IPS-18a (cell line): ENCODE results near the gene BRD3.

Source experiments
- H3K27ac ChIP-seq: one replicate; pipeline ENCODE4 v1.5.1; 2013; ENCODE audit warnings: low read length
- H3K27me3 ChIP-seq: one replicate; pipeline ENCODE4 v1.6.1; 2013; ENCODE audit warnings: mild to moderate bottlenecking, low read length; ENCODE audit not compliant: control insufficient read depth, insufficient read depth
- H3K36me3 ChIP-seq: one replicate; pipeline ENCODE4 v1.6.1; 2013; ENCODE audit warnings: low read depth, low read length; ENCODE audit not compliant: control insufficient read depth
- H3K4me1 ChIP-seq: one replicate; pipeline ENCODE4 v1.6.1; 2013; ENCODE audit warnings: low read depth, low read length; ENCODE audit not compliant: control insufficient read depth
- H3K4me3 ChIP-seq: one replicate; pipeline ENCODE4 v1.5.1; 2013; ENCODE audit warnings: low read length
- H3K9ac ChIP-seq: one replicate; pipeline ENCODE4 v1.6.1; 2013; ENCODE audit warnings: mild to moderate bottlenecking, low read length, moderate library complexity
- H3K9me3 ChIP-seq: one replicate; pipeline ENCODE4 v1.6.1; 2013; ENCODE audit warnings: low read depth, low read length; ENCODE audit not compliant: control insufficient read depth

The BRD3 gene

DNA sequence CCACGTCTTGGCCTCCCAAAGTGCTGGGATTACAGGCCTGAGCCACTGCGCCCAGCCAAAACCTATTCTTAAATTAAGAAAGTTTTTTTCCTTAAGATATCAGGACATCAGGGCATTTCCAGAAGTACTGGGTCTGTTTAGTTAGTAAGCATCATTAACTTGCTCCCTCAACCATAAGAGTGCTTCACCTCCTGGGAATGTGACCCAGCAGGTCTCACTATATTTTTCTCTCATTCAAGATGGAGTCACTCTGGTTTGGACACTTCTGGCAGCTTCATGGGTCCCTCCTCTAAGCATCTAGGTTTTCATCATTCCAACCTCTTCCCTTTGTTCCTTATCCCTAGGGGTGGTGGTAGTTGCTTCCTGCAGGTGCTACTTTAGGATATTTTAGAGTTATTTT, 52.9 kb downstream of the BRD3 start:
- H3K27me3 ChIP-seq: no peaks in the 10 kb centered on the region
- H3K36me3 ChIP-seq: no peaks in the 10 kb centered on the region
- no peak overlapping the region for H3K27ac ChIP-seq
- no peaks in the 10 kb centered on the region for H3K4me1 ChIP-seq
- H3K9me3 ChIP-seq: peaks cover 8% of the 10 kb centered on the region
- no peak overlapping the region for H3K4me3 ChIP-seq
- no peak overlapping the region for H3K9ac ChIP-seq

DNA sequence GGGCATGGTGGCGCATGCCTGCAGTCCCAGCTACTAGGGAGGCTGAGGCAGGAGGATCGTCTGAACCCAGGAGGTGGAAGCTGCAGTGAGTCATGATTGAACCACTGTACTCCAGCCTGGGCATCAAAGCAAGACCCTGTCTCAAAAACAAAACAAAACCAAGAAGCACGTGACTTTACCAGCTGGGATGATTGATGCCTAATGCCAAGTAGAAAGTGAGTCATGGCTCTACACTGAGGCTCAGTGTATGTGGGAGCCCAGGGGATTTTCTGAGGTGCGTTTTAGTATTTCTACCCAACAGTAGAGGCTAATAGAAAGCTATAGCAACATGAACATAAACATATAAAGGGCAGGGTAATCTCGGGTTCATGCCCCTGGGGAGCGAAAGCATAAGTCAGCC, 56.4 kb downstream of the BRD3 start:
- H3K27me3 ChIP-seq: no peaks in the 10 kb centered on the region
- H3K4me1 ChIP-seq: no peaks in the 10 kb centered on the region
- peaks cover 8% of the 10 kb centered on the region for H3K9me3 ChIP-seq
- no peak overlapping the region for H3K4me3 ChIP-seq
- H3K27ac ChIP-seq: no peak overlapping the region
- no peaks in the 10 kb centered on the region for H3K36me3 ChIP-seq
- no peak overlapping the region for H3K9ac ChIP-seq

DNA sequence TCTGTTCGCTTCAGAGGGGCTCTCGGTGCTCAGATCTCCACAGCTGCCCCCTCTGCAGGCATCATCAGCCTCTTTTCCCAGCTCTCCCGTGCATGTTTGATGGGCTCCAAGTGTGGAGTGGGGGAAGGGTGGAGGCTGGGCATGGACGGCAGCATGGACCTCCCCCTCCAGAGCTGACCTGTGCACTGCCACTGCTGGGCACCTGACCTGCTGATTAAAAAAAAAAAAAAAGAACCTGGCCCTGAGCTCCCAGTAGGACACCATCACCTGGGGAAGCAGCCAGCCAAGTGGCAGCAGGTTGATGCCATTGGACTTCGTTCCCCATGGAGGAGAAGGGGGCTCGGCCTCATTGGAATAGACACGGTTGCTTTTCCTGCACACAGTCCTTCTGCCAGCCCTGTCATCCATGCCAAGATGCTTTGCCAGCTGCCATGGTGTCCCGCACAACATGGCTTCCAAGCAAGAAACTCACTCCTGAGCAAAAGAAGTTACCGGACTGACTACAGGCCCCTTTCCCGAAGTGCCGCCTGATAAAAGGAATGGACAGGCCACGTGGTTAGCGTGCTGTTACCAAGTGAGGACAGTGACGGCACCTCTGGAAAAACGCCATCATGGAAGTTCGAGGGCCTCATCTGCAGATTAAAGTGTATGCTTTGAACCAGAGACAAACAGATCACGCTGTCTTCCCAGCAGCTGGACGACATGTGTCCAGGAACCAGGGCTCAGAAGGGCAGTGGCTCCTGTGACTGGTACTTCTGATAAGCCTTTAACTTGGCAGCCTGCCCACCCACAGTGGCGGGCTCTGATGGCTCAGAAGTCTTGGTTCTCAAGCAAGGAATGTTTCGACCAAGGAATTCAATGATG, 57.3 kb downstream of the BRD3 start:
- H3K9ac ChIP-seq: no peak overlapping the region
- H3K4me3 ChIP-seq: no peak overlapping the region
- H3K36me3 ChIP-seq: no peaks in the 10 kb centered on the region
- no peak overlapping the region for H3K27ac ChIP-seq
- no peaks in the 10 kb centered on the region for H3K4me1 ChIP-seq
- no peaks in the 10 kb centered on the region for H3K27me3 ChIP-seq
- H3K9me3 ChIP-seq: peaks cover 8% of the 10 kb centered on the region

DNA sequence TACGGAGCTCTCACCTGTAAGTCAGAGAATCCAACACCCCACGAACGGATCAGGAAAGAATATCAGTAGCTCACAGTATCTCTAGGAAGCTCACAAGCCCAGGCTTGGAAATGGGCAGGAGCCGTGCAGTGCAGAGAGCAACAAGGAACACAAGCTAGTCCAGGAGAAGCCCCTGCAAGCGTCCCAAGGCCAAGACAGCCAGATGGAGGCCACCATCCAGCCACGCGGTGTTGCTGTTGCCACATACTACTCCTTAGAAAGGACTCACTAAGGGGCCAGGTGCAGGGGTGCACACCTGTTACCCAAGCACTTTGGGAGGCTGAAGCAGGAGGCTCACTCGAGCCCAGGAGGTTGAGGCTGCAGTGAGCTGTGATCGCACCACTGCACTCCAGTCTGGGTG, 60.3 kb downstream of the BRD3 start:
- Histone ChIP-seq H3K9me3 (peaks cover 8% of the 10 kb centered on the region), H3K36me3 (no peaks in the 10 kb centered on the region), H3K27ac (no peak overlapping the region), H3K4me3 (no peak overlapping the region), H3K4me1 (no peaks in the 10 kb centered on the region), H3K27me3 (no peaks in the 10 kb centered on the region), H3K9ac (no peak overlapping the region)

DNA sequence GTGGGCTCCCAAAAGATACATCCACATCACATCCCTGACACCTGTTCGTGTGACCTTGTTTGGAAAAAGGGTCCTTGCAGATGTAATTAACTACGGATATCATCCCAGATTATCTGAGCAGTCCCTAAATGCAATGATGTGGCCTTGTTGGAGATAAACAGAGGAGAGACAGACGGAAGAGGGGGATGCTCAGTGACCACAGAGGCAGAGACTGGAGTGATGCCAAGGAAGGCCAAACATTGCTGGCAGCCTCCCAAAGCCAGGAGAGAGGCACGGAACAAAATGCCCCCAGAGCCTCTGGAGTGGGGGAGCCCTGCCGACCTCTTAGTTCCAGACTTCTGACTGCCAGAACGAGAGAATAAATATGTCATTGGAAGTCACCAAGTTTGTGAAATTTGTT, 60.7 kb downstream of the BRD3 start:
- no peaks in the 10 kb centered on the region for H3K27me3 ChIP-seq
- no peak overlapping the region for H3K27ac ChIP-seq
- peaks cover 8% of the 10 kb centered on the region for H3K9me3 ChIP-seq
- no peaks in the 10 kb centered on the region for H3K4me1 ChIP-seq
- no peak overlapping the region for H3K4me3 ChIP-seq
- H3K9ac ChIP-seq: no peak overlapping the region
- no peaks in the 10 kb centered on the region for H3K36me3 ChIP-seq

DNA sequence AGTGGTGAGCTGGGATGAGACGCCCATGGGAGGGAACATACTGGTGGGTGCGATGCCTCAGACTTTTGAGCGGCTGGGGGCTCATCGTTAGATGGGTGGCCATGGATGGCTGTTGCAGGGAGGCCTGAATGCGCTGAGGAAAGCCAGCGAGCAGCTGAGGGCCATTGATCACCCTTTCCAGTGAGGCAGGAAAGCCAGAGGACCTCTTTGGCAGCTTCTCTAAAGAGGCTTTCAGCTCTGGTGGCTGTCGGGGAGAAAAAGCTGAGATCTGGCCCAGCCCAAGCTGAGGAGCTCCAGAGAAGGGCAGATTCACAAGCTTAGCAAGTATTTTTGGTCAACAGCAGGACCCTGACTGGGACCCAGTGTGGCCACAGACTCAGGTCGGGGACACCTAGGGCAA, 62.4 kb downstream of the BRD3 start:
- no peaks in the 10 kb centered on the region for H3K4me1 ChIP-seq
- H3K27me3 ChIP-seq: no peaks in the 10 kb centered on the region
- no peak overlapping the region for H3K27ac ChIP-seq
- no peak overlapping the region for H3K9ac ChIP-seq
- H3K4me3 ChIP-seq: no peak overlapping the region
- H3K36me3 ChIP-seq: no peaks in the 10 kb centered on the region
- H3K9me3 ChIP-seq: no peaks in the 10 kb centered on the region

DNA sequence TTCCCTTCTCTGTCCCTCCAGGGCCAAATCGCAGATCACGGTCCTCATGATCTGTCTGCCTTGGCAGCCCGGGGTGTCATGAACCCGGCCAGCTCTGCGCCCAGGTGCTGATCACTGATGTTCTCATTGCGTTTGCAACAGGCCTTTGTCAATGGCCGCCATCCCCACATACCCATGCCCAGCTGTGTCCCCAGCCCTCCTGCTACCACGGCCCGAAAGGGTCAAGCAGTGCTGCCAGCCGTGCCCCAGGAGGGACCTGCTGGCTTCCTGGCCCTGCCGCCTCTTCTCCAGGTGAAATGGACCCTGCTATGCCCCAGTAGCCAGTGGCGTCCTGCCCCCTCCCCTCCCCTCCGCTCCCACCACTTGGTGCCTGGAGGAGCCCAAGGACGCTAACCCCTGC, 62.9 kb downstream of the BRD3 start:
- H3K27me3 ChIP-seq: no peaks in the 10 kb centered on the region
- H3K4me1 ChIP-seq: no peaks in the 10 kb centered on the region
- H3K27ac ChIP-seq: no peak overlapping the region
- no peak overlapping the region for H3K9ac ChIP-seq
- H3K9me3 ChIP-seq: no peaks in the 10 kb centered on the region
- no peaks in the 10 kb centered on the region for H3K36me3 ChIP-seq
- no peak overlapping the region for H3K4me3 ChIP-seq

DNA sequence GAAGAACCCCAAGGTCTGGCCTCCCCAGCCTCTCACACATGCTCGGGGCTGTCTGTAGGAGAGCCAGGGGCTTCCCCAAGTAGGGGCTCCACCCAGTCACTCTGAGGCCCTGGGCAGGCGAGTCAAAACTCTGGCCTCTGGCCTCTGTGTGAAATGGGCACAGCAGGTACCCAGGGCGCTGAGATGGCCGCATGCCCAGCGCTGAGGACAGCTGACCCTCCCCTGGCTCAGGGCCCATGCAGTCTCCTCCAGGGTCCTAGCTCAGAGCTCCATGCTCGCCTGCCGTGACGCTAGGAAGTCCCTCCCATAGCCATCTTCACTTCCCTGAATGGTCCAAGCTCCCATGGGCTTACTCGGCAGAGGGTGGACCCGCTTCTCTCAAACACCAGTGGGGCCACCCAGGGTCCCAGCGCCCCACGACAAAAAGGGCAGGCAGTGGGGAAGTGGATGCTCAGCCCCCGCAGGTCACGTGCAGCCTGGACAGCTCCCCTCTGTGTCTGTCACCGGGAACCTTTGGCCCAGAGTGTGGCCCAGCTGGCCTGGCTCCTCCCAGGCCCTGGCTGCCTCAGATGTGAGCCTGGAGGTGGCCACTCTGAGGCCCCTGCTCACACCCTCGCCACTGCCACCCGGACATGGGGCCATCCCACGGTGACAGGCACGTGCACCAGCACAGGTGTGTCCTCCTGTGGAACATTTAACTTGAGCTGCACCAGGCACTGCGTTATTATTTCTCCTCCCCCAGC, 63.5 kb downstream of the BRD3 start:
- no peaks in the 10 kb centered on the region for H3K9me3 ChIP-seq
- no peaks in the 10 kb centered on the region for H3K27me3 ChIP-seq
- H3K9ac ChIP-seq: no peak overlapping the region
- no peak overlapping the region for H3K27ac ChIP-seq
- H3K4me1 ChIP-seq: no peaks in the 10 kb centered on the region
- no peak overlapping the region for H3K4me3 ChIP-seq
- H3K36me3 ChIP-seq: no peaks in the 10 kb centered on the region

DNA sequence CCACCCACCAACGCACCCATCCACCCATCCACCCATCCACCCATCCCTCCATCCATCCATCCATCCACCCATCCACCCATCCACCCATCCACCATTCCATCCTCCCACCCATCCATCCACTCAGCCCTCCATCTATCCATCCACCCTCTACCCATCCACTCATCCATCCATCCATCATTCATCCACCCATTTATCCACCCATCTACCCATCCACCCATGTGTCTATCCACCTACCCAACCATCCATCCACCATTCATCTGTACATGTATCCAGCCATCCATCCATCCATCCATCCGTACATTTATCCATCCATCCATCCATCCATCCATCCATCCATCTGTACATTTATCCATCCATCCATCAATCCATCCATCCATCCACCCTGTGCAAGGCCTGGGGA, 64.6 kb downstream of the BRD3 start:
- H3K9me3 ChIP-seq: no peaks in the 10 kb centered on the region
- no peaks in the 10 kb centered on the region for H3K27me3 ChIP-seq
- no peak overlapping the region for H3K27ac ChIP-seq
- no peaks in the 10 kb centered on the region for H3K4me1 ChIP-seq
- no peak overlapping the region for H3K9ac ChIP-seq
- no peaks in the 10 kb centered on the region for H3K36me3 ChIP-seq
- no peak overlapping the region for H3K4me3 ChIP-seq

DNA sequence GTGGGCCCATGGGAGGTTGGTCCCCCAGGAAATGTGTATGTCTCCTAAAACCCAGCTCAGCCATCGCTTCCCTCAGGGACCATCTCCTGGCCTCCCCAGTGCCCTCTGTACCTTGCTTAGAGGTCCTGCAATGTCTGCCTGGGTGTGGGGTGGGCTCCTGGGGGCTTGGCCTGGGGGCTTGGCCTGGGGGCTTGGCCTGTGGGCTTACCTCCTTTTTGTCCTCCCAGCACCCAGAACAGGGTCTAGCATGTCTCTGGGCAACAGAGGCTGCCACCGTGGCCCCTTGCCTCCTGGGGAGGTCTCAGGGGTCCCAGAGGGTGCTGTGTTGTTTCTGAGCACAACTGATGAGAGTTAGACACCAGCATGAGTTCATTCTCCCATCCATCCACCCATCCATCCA, 65.0 kb downstream of the BRD3 start:
- Histone ChIP-seq H3K27ac (no peak overlapping the region), H3K4me1 (no peaks in the 10 kb centered on the region), H3K9ac (no peak overlapping the region), H3K9me3 (no peaks in the 10 kb centered on the region), H3K27me3 (no peaks in the 10 kb centered on the region), H3K36me3 (no peaks in the 10 kb centered on the region), H3K4me3 (no peak overlapping the region)

DNA sequence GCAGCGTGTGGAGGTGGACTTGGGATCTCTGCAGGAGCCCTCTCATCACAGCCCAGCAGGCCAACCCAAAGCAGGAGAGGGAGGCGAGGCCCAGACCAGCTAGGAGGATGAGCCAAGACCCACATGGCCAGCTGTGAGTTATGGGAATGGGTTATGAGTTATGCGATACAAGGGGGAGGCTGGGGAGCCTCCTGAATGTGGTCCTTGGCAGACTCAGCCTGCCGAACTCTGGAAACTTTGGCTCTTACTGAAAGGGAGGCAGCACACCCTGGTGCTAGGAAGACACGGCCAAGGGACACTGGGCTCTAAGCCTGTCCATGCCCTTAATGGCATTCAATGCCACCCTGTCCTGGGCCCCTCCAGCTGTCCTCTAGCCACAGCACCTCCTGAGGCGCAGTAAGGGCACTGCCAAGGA, 68.0 kb downstream of the BRD3 start:
- Histone ChIP-seq H3K9ac (no peak overlapping the region), H3K27ac (no peak overlapping the region), H3K27me3 (no peaks in the 10 kb centered on the region), H3K4me3 (no peak overlapping the region), H3K9me3 (no peaks in the 10 kb centered on the region), H3K36me3 (no peaks in the 10 kb centered on the region), H3K4me1 (no peaks in the 10 kb centered on the region)
